ENCODE data around the gene KCNA3. TPM values are rescaled to one million over a fixed set of nuclear protein-coding genes. Genes with fewer than 3 reads are reported as not detected.

Gene KCNA3
- total and polyA plus RNA-seq, 10 donors = 0.30 to 45.8 (median 25.2) TPM

DNA sequence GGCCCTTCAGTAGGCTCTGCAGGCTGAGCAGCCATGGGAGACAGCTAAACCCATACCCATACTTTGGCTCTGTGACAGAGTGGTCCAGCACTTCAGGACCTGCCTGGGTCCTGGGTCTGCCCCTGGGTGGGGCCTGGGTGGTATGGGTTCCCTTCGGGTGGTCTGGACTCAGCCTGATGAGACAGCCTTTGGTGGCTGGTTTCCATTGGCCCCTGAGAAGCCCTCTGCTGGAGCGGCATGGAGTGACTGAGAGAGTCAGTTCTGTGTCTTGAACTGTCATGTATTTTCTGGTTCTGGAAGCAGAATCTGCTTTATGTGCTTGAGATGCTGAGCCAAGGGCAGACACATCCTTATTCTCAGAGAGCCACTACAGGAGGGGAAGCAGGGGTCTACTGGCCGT is 37.3 kb downstream of the KCNA3 start:
- no peak overlapping the region for H3K4me3 ChIP-seq
- H3K36me3 ChIP-seq = no peaks in the 10 kb centered on the region
- H3K27me3 ChIP-seq (replicated peaks in 1 of 7) = no peaks in the 10 kb centered on the region
- peaks cover 22 to 96% (median 67%) of the 10 kb centered on the region in 6 donors for H3K4me1 ChIP-seq
- no peaks in the 10 kb centered on the region for H3K9me3 ChIP-seq
- 70 to 96% (median 83%) methylated on average over 3 of the region's 3 CpGs for WGBS, 5 donors
- intact Hi-C loops (cut with DNase I; ENCODE audit: low total_unique reads) = no loop called here
- H3K27ac ChIP-seq = peak overlapping the region in 7 of 8 donors; percentile 24 to 85 (median 73)
- DNase-seq = no peak
- TF ChIP-seq POLR2A (IDR thresholded peaks at IDR 0.05) (no peak), POLR2AphosphoS5 (IDR thresholded peaks at IDR 0.05) (no peak)
- TF ChIP-seq, protein P1, sequence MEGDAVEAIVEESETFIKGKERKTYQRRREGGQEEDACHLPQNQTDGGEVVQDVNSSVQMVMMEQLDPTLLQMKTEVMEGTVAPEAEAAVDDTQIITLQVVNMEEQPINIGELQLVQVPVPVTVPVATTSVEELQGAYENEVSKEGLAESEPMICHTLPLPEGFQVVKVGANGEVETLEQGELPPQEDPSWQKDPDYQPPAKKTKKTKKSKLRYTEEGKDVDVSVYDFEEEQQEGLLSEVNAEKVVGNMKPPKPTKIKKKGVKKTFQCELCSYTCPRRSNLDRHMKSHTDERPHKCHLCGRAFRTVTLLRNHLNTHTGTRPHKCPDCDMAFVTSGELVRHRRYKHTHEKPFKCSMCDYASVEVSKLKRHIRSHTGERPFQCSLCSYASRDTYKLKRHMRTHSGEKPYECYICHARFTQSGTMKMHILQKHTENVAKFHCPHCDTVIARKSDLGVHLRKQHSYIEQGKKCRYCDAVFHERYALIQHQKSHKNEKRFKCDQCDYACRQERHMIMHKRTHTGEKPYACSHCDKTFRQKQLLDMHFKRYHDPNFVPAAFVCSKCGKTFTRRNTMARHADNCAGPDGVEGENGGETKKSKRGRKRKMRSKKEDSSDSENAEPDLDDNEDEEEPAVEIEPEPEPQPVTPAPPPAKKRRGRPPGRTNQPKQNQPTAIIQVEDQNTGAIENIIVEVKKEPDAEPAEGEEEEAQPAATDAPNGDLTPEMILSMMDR (IDR thresholded peaks at IDR 0.05 in 8 of 11, conservative IDR thresholded peaks at IDR 0.05 in 3 of 11) = no peak

DNA sequence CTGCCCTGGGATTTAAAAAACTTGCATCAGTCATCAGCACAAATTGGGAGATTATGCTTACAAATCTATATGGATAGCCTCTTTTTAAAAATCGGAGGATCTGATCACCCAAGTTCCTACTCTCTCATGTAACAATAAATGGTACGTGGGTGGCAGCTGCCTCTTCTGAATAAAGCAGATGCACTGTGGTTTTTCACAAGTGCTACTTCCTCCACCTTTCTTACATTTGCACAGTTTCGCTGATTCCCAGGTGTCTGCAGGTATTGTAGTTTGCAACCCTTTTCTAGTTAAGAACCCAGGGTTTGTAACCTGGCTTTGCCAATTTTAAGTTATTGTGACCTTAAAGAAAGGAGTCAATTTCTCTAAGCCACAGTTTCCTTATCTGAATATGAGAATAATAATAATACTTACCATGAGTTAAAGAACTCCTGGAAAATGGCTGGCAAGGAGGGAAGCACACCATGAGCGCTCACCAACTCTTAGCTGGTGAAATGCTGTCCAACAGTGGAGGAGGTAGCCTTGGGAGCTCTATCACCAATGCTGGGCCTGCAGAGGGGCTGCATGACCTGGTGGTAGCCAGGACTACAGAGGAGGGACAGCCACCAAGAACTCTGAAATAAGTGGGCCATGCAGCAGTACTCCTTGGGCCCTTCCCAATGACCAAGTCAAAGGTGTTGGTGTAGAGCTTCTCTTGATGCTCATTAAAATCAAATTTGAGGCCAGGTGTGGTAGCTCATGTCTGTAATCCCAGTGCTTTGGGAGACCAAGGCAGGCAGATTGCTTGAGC is 38.4 kb downstream of the KCNA3 start:
- H3K27me3 ChIP-seq (replicated peaks in 1 of 7) = no peaks in the 10 kb centered on the region
- no peaks in the 10 kb centered on the region for H3K36me3 ChIP-seq
- no peak for DNase-seq
- intact Hi-C loops (cut with DNase I; ENCODE audit: low total_unique reads) = no loop called here
- peaks cover 29 to 96% (median 74%) of the 10 kb centered on the region in 6 donors for H3K4me1 ChIP-seq
- TF ChIP-seq POLR2A (IDR thresholded peaks at IDR 0.05) (no peak), POLR2AphosphoS5 (IDR thresholded peaks at IDR 0.05) (peak in 1 of 3 donors; percentile 37)
- TF ChIP-seq, protein P1 (IDR thresholded peaks at IDR 0.05 in 8 of 11, conservative IDR thresholded peaks at IDR 0.05 in 3 of 11) = no peak
- no peak overlapping the region for H3K4me3 ChIP-seq
- no peaks in the 10 kb centered on the region for H3K9me3 ChIP-seq
- H3K27ac ChIP-seq = peak overlapping the region; percentile 41 to 85 (median 70)
- WGBS, 5 donors = 50 to 64% (median 62%) methylated on average over 4 of the region's 4 CpGs

DNA sequence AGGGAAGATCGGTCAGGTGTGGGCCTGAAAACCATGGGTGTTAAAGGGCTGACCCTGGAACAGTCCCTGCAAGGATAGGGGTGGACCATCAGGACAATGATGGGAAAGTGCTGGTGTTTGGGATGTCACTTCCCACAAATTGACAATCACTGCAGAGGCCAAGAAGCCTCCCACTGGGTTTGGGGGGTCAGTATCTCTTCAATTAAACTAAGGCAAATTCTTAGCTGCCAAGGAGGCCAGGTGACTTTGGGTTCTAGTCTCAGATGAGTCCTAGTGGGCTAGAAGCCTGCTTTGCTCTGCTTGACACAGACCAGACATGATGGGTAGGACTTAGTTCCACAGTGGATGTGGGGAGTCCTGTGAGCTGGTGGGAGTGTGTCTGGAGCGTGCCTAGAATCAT is 39.3 kb downstream of the KCNA3 start:
- no peaks in the 10 kb centered on the region for H3K27me3 ChIP-seq (replicated peaks in 1 of 7)
- intact Hi-C loops (cut with DNase I; ENCODE audit: low total_unique reads) = no loop called here
- no peaks in the 10 kb centered on the region for H3K36me3 ChIP-seq
- no peaks in the 10 kb centered on the region for H3K9me3 ChIP-seq
- H3K27ac ChIP-seq = peak overlapping the region in 7 of 8 donors; percentile 41 to 85 (median 73)
- TF ChIP-seq POLR2AphosphoS5 (IDR thresholded peaks at IDR 0.05) = no peak
- no peak for TF ChIP-seq POLR2A (IDR thresholded peaks at IDR 0.05)
- TF ChIP-seq, protein P1 (IDR thresholded peaks at IDR 0.05 in 8 of 11, conservative IDR thresholded peaks at IDR 0.05 in 3 of 11) = no peak
- peaks cover 35 to 100% (median 81%) of the 10 kb centered on the region in 6 donors for H3K4me1 ChIP-seq
- no peak for DNase-seq
- WGBS, 5 donors = 85 to 98% (median 96%) methylated on average over 2 of the region's 2 CpGs
- no peak overlapping the region for H3K4me3 ChIP-seq

All from spleen (tissue), 11 donors.